PC-9 (cell line): ENCODE data around the gene ZNF467. TPM values are rescaled to one million over a fixed set of nuclear protein-coding genes. Genes with fewer than 3 reads are reported as not detected.

Experiments
- BruUV-seq: library from RNA; stranded (reverse); fragments of 400-500 nt; replicated peaks from 2 replicates; lab custom pipeline; 2021; lab: Mats Ljungman, UMichigan
- CTCF ChIA-PET: fragments of 300-600 bp; sonication (Branson Sonifier 250); formaldehyde crosslinking; loops from one replicate; lab custom pipeline; 2022; ENCODE audit warnings: antibody characterized with exemption; lab: Charles Lee
- POLR2A ChIA-PET: fragments of 300-600 bp; sonication (Branson Sonifier 250); formaldehyde crosslinking; loops from one replicate; lab custom pipeline; 2022; ENCODE audit warnings: antibody characterized with exemption; ENCODE audit not compliant: unreplicated experiment; lab: Charles Lee
- DNase-seq, 2 experiments: peaks; one replicate each; pipeline versions ENCODE4 v3.0.0 to v3.0.0-alpha.2; 2015 to 2022; ENCODE audit warnings: mixed read lengths in 1 of 2
- H2AFZ ChIP-seq: fragments of 200-600 bp; sonication (generic); 2 replicates; pipeline ENCODE4 v1.8.1; 2017; ENCODE audit warnings: antibody characterized with exemption
- H3F3A ChIP-seq: fragments of 200-600 bp; sonication (generic); 2 replicates; pipeline ENCODE4 v1.8.1; 2017; ENCODE audit warnings: antibody characterized with exemption, mild to moderate bottlenecking, low read depth; ENCODE audit not compliant: insufficient read depth
- H3K27ac ChIP-seq: fragments of 200-600 bp; sonication (generic); 2 replicates; pipeline ENCODE4 v1.6.1; 2016; ENCODE audit warnings: mixed run types
- H3K27me3 ChIP-seq: fragments of 200-600 bp; sonication (generic); 2 replicates; pipeline ENCODE4 v1.6.1; 2016; ENCODE audit warnings: low read depth, mixed run types; ENCODE audit not compliant: insufficient read depth
- H3K36me3 ChIP-seq: fragments of 200-600 bp; sonication (generic); 2 replicates; pipeline ENCODE4 v1.6.1; 2016; ENCODE audit warnings: low read depth, mixed run types
- H3K4me1 ChIP-seq: fragments of 200-600 bp; sonication (generic); replicated peaks from 2 replicates; pipeline ENCODE4 v1.6.1; 2016; ENCODE audit warnings: mixed run types; ENCODE audit not compliant: insufficient read depth
- H3K4me2 ChIP-seq: fragments of 200-600 bp; sonication (generic); 2 replicates; pipeline ENCODE4 v1.6.1; 2017; ENCODE audit warnings: mixed run types
- H3K4me3 ChIP-seq: fragments of 200-600 bp; sonication (generic); 2 replicates; pipeline ENCODE4 v1.6.1; 2016; ENCODE audit warnings: mixed run types
- H3K79me2 ChIP-seq: fragments of 200-600 bp; sonication (generic); 2 replicates; pipeline ENCODE4 v1.6.1; 2017; ENCODE audit warnings: low read depth, mixed run types
- H3K9me2 ChIP-seq: fragments of 200-600 bp; sonication (generic); 2 replicates; pipeline ENCODE4 v1.8.1; 2017; ENCODE audit warnings: mild to moderate bottlenecking; ENCODE audit not compliant: insufficient read depth
- H3K9me3 ChIP-seq: fragments of 200-600 bp; sonication (generic); 2 replicates; pipeline ENCODE4 v1.8.1; 2016; ENCODE audit warnings: low read depth; ENCODE audit not compliant: insufficient read depth
- H4K20me1 ChIP-seq: fragments of 200-600 bp; sonication (generic); 2 replicates; pipeline ENCODE4 v1.8.1; 2017; ENCODE audit not compliant: insufficient read depth
- CTCF ChIP-seq: fragments of 200-600 bp; sonication (generic); conservative IDR thresholded peaks from 2 replicates; pipeline ENCODE4 v1.6.1; 2017; ENCODE audit warnings: mixed run types, antibody characterized with exemption, mild to moderate bottlenecking, moderate library complexity
- EZH2 ChIP-seq: fragments of 200-600 bp; sonication (generic); IDR thresholded peaks from 2 replicates; pipeline ENCODE4 v1.8.0; 2017; ENCODE audit warnings: antibody characterized with exemption, low read depth
- intact Hi-C: fragments of 100-400 bp; cut with micrococcal nuclease; formaldehyde crosslinking; loops from one replicate; pipeline ENCODE4 v1.10.0; 2022; ENCODE audit not compliant: unreplicated experiment
- total RNA-seq: library from RNA; stranded (reverse); gene quantifications from 2 replicates; pipeline ENCODE4 v1.2.3, GENCODE V29; 2021

ZNF467 gene
- total RNA-seq, 1 experiment from 2014 or later, result 6.6 TPM

GRCh38 chr7:149734791-149735075 lies 38.7 kb downstream of the ZNF467 start:
- no peaks in the 10 kb centered on the region for H3K9me3 ChIP-seq
- TF ChIP-seq CTCF (no peak), EZH2 (no peak)
- no peak overlapping the region for H2AFZ ChIP-seq
- peaks cover 15% of the 10 kb centered on the region for H3K4me1 ChIP-seq
- ChIA-PET CTCF (no interaction called here), POLR2A (no interaction called here)
- peak in 1 of 2 experiments; percentile 28 for DNase-seq
- BruUV-seq, result no TSS peak
- intact Hi-C loops, result no loop called here
- H3K79me2 ChIP-seq, result no peaks in the 10 kb centered on the region
- no peaks in the 10 kb centered on the region for H3K9me2 ChIP-seq
- H3K4me3 ChIP-seq, result no peak overlapping the region
- H3F3A ChIP-seq, result peaks cover 4% of the 10 kb centered on the region; the same call in 1 of the 2 replicates
- H3K27me3 ChIP-seq, result no peaks in the 10 kb centered on the region
- no peaks in the 10 kb centered on the region for H4K20me1 ChIP-seq
- H3K36me3 ChIP-seq, result no peaks in the 10 kb centered on the region
- H3K4me2 ChIP-seq, result peak overlapping the region; percentile 18
- no peak overlapping the region for H3K27ac ChIP-seq

- CTCF ChIA-PET, result no interaction called here
- no TSS peak for BruUV-seq
- H3K27me3 ChIP-seq, result no peaks in the 10 kb centered on the region
Observed at GRCh38 chr7:149733924-149734790, 39.2 kb downstream of the ZNF467 start.

More at GRCh38 chr7:149733924-149734790, 39.2 kb downstream of the ZNF467 start:
- no peak for DNase-seq
- H3K4me3 ChIP-seq, result no peak overlapping the region
- no peak overlapping the region for H2AFZ ChIP-seq
- no peaks in the 10 kb centered on the region for H3K9me2 ChIP-seq
- TF ChIP-seq CTCF, result no peak
- no peak for TF ChIP-seq EZH2
- peak overlapping the region; percentile 18 for H3K4me2 ChIP-seq
- H3K9me3 ChIP-seq, result no peaks in the 10 kb centered on the region
- POLR2A ChIA-PET, result no interaction called here
- H3K36me3 ChIP-seq, result no peaks in the 10 kb centered on the region
- intact Hi-C loops, result no loop called here
- H3K4me1 ChIP-seq, result peaks cover 15% of the 10 kb centered on the region
- no peaks in the 10 kb centered on the region for H4K20me1 ChIP-seq
- H3K27ac ChIP-seq, result no peak overlapping the region
- no peaks in the 10 kb centered on the region for H3K79me2 ChIP-seq
- H3F3A ChIP-seq, result peaks cover 4% of the 10 kb centered on the region; the same call in 1 of the 2 replicates
